BE2C (cell line): ENCODE data around the gene RHEBL1.
A peak's percentile ranks its signal among the peaks of the same experiment; 100 is the strongest.

Experiments used
- DNase-seq: peaks from one replicate; pipeline ENCODE4 v3.0.0-alpha.2; 2020
- H3K27me3 ChIP-seq: fragments of 250-450 bp; sonication (Bioruptor Pico); 2 replicates; pipeline ENCODE4 v1.5.1; 2020; ENCODE audit warnings: mild to moderate bottlenecking
- H3K36me3 ChIP-seq: fragments of 250-450 bp; sonication (Bioruptor Pico); 2 replicates; pipeline ENCODE4 v1.5.1; 2020; ENCODE audit warnings: mild to moderate bottlenecking
- H3K4me1 ChIP-seq: fragments of 250-450 bp; sonication (Bioruptor Pico); 2 replicates; pipeline ENCODE4 v1.5.1; 2020
- H3K4me3 ChIP-seq: 2 replicates; pipeline ENCODE4 v1.5.1; 2011; ENCODE audit warnings: low read depth, low read length
- H3K9me3 ChIP-seq: fragments of 250-450 bp; sonication (Bioruptor Pico); 2 replicates; pipeline ENCODE4 v1.5.1; 2020
- TF ChIP-seq, protein P1 (sequence below): IDR thresholded peaks from 2 replicates; pipeline ENCODE4 v1.5.1; 2012; ENCODE audit warnings: mild to moderate bottlenecking, low read depth, low read length

Gene RHEBL1

GRCh38 chr12:49105504-49106084 is 35.8 kb upstream of the RHEBL1 start:
- no peak overlapping the region for H3K4me3 ChIP-seq
- H3K4me1 ChIP-seq = peaks cover 6% of the 10 kb centered on the region; the same call in 1 of the 2 replicates
- peaks cover 49% of the 10 kb centered on the region for H3K36me3 ChIP-seq
- no peak for DNase-seq
- TF ChIP-seq, protein P1, sequence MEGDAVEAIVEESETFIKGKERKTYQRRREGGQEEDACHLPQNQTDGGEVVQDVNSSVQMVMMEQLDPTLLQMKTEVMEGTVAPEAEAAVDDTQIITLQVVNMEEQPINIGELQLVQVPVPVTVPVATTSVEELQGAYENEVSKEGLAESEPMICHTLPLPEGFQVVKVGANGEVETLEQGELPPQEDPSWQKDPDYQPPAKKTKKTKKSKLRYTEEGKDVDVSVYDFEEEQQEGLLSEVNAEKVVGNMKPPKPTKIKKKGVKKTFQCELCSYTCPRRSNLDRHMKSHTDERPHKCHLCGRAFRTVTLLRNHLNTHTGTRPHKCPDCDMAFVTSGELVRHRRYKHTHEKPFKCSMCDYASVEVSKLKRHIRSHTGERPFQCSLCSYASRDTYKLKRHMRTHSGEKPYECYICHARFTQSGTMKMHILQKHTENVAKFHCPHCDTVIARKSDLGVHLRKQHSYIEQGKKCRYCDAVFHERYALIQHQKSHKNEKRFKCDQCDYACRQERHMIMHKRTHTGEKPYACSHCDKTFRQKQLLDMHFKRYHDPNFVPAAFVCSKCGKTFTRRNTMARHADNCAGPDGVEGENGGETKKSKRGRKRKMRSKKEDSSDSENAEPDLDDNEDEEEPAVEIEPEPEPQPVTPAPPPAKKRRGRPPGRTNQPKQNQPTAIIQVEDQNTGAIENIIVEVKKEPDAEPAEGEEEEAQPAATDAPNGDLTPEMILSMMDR = no peak
- H3K27me3 ChIP-seq = no peaks in the 10 kb centered on the region
- H3K9me3 ChIP-seq = no peaks in the 10 kb centered on the region

- Histone ChIP-seq H3K36me3 (peaks cover 52% of the 10 kb centered on the region), H3K4me3 (no peak overlapping the region), H3K27me3 (no peaks in the 10 kb centered on the region), H3K4me1 (peaks cover 6% of the 10 kb centered on the region; the same call in 1 of the 2 replicates), H3K9me3 (no peaks in the 10 kb centered on the region)
- TF ChIP-seq, protein P1 = no peak
- no peak for DNase-seq
Observed at GRCh38 chr12:49104822-49105221, 35.0 kb upstream of the RHEBL1 start.

GRCh38 chr12:49100380-49100779 is 30.6 kb upstream of the RHEBL1 start:
- H3K9me3 ChIP-seq = no peaks in the 10 kb centered on the region
- 0 out of 2 replicates have a peak, but pooled peaks cover under 1% of the 10 kb centered on the region for H3K27me3 ChIP-seq
- no peak for DNase-seq
- no peaks in the 10 kb centered on the region for H3K4me1 ChIP-seq
- TF ChIP-seq, protein P1 = no peak
- H3K36me3 ChIP-seq = peaks cover 37% of the 10 kb centered on the region
- no peak overlapping the region for H3K4me3 ChIP-seq

GRCh38 chr12:49098703-49099102 is 28.9 kb upstream of the RHEBL1 start:
- Histone ChIP-seq H3K4me3 (no peak overlapping the region), H3K27me3 (peaks cover 17% of the 10 kb centered on the region), H3K9me3 (no peaks in the 10 kb centered on the region), H3K4me1 (peaks cover 6% of the 10 kb centered on the region; the same call in 1 of the 2 replicates), H3K36me3 (peaks cover 28% of the 10 kb centered on the region)
- TF ChIP-seq, protein P1 = no peak
- no peak for DNase-seq

GRCh38 chr12:49098035-49098451 is 28.3 kb upstream of the RHEBL1 start:
- TF ChIP-seq, protein P1 = peak; percentile 89
- Histone ChIP-seq H3K4me1 (peaks cover 6% of the 10 kb centered on the region; the same call in 1 of the 2 replicates), H3K36me3 (peaks cover 21% of the 10 kb centered on the region), H3K27me3 (peaks cover 24% of the 10 kb centered on the region), H3K4me3 (no peak overlapping the region), H3K9me3 (no peaks in the 10 kb centered on the region)
- DNase-seq = peak; percentile 72

- DNase-seq = no peak
- Histone ChIP-seq H3K36me3 (peaks cover 15% of the 10 kb centered on the region), H3K27me3 (peaks cover 30% of the 10 kb centered on the region), H3K4me3 (no peak overlapping the region), H3K4me1 (peaks cover 6% of the 10 kb centered on the region; the same call in 1 of the 2 replicates), H3K9me3 (no peaks in the 10 kb centered on the region)
- TF ChIP-seq, protein P1 = no peak
Observed at GRCh38 chr12:49097381-49097780, 27.6 kb upstream of the RHEBL1 start.
